H54 (cell line): ENCODE data around the gene CD55.

Experiments used
- DNase-seq: peaks from one replicate; pipeline ENCODE4 v3.0.0; 2011; ENCODE audit warnings: low spot score, mixed read lengths; ENCODE audit not compliant: insufficient read length
- FAIRE-seq: peaks from 3 replicates; lab custom pipeline; 2011; peaks lifted over from hg19 to GRCh38; lab: Jason Lieb, UNC
- POLR2A ChIP-seq: IDR thresholded peaks from 2 replicates; pipeline ENCODE4 v1.6.1; 2011; ENCODE audit warnings: low read depth, mild to moderate bottlenecking, low read length

CD55 gene

GRCh38 chr1:207321079-207321789 is at the start of gene CD55:
TSS of gene CD55 (plus strand) at chr1:207321678. CDS start at chr1:207321766, 88 bp downstream.
- no peak for TF ChIP-seq POLR2A
- DNase-seq = peak; percentile 84
- peak; percentile 98 for FAIRE-seq

GRCh38 chr1:207274882-207275281 is 46.6 kb upstream of the CD55 start:
- DNase-seq = no peak
- TF ChIP-seq POLR2A = no peak
- no peak for FAIRE-seq

- TF ChIP-seq POLR2A = no peak
- no peak for DNase-seq
- no peak for FAIRE-seq
Observed at GRCh38 chr1:207276465-207276864, 45.0 kb upstream of the CD55 start.

- DNase-seq = no peak
- no peak for TF ChIP-seq POLR2A
- FAIRE-seq = no peak
Observed at GRCh38 chr1:207277241-207277640, 44.2 kb upstream of the CD55 start.

GRCh38 chr1:207279652-207280051 is 41.8 kb upstream of the CD55 start:
- FAIRE-seq (no peak), DNase-seq (no peak)
- TF ChIP-seq POLR2A = no peak

- no peak for FAIRE-seq
- DNase-seq = no peak
- no peak for TF ChIP-seq POLR2A
Observed at GRCh38 chr1:207280706-207281105, 40.8 kb upstream of the CD55 start.

- TF ChIP-seq POLR2A = no peak
- no peak for FAIRE-seq
- DNase-seq = no peak
Observed at GRCh38 chr1:207282058-207282457, 39.4 kb upstream of the CD55 start.

GRCh38 chr1:207282496-207283380 is 38.7 kb upstream of the CD55 start:
- TF ChIP-seq POLR2A = no peak
- DNase-seq (no peak), FAIRE-seq (no peak)

GRCh38 chr1:207283421-207283820 is 38.1 kb upstream of the CD55 start:
- FAIRE-seq (no peak), DNase-seq (no peak)
- no peak for TF ChIP-seq POLR2A

GRCh38 chr1:207284209-207284897 is 37.1 kb upstream of the CD55 start:
- FAIRE-seq (no peak), DNase-seq (no peak)
- no peak for TF ChIP-seq POLR2A

GRCh38 chr1:207286786-207287468 is 34.6 kb upstream of the CD55 start:
- FAIRE-seq (no peak), DNase-seq (no peak)
- no peak for TF ChIP-seq POLR2A

GRCh38 chr1:207288315-207288714 is 33.2 kb upstream of the CD55 start:
- no peak for TF ChIP-seq POLR2A
- DNase-seq (no peak), FAIRE-seq (no peak)

- no peak for TF ChIP-seq POLR2A
- FAIRE-seq (no peak), DNase-seq (no peak)
Observed at GRCh38 chr1:207289756-207290155, 31.7 kb upstream of the CD55 start.

GRCh38 chr1:207291723-207292122 is 29.8 kb upstream of the CD55 start:
- no peak for TF ChIP-seq POLR2A
- DNase-seq = no peak
- no peak for FAIRE-seq
